ENCODE measurements around the gene ARL8A.
A peak's percentile ranks its signal among the peaks of the same experiment; 100 is the strongest.
"Not testable (repeated sequence)": the region's sequence is repeated elsewhere in the genome, so short reads cannot be mapped to it uniquely, and the experiment has no call there.

ARL8A gene

DNA sequence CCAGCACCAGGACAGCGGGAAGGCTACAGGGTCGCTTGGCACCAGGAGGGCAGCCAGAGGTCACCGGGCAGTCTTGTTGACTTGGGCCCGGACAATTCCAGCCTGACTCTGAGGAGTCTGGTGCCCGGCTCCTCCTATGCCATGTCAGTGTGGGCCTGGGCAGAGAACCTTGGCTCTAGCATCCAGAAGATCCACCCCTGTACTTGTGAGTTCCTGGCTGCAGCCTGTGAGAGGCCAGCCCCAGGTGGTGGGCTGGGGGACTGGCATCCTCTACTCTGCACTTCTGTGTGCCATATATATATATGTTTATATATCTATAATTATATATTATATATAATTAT lies 27.4 kb upstream of the ARL8A start:
- DNase-seq: peak in 1 of 2 experiments; percentile 31

- no peak for DNase-seq
These were observed 26.9 kb upstream of the ARL8A start for GRCh38 chr1:202171292-202172014.

DNA sequence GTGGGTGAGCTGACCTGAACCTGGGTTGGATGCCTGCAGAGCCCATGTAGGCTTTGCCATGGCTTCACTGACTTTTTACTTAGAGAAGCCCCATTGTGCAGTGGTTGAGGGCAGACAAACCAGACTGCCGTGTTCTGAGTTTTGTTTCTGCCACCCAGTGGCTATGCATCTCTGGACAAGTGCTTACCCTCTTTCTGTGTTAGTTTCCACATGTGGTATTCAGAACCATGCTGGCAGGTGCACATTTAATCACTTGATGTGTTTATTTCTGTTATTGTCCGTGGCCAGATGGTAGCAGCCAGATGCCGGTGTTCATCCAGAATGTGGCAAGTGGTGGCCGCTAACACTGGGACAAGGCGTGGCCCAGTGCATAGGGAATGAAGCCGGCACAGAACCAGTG lies 26.2 kb upstream of the ARL8A start:
- DNase-seq: no peak

DNA sequence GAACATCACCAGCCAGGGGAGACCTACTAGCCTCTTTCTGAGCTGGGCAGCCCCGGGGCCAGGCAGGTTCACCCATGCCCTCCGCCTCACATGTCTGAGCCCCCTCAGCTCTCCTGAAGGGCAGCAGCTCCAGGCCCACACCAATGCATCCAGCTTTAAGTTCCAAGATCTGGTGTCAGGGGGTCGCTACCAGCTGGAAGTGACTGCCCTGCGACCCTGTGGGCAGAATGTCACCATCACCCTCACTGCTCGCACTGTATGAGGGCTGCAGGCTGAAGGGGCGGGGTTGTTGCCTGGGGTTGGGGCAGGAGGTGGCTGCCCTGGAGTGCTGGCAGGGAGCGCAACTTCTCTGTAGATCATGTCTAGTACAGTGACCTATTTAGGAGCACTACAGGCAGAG lies 24.3 kb upstream of the ARL8A start:
- no peak for DNase-seq

GRCh38 chr1:202167708-202168415 lies 23.3 kb upstream of the ARL8A start:
- no peak for DNase-seq

DNA sequence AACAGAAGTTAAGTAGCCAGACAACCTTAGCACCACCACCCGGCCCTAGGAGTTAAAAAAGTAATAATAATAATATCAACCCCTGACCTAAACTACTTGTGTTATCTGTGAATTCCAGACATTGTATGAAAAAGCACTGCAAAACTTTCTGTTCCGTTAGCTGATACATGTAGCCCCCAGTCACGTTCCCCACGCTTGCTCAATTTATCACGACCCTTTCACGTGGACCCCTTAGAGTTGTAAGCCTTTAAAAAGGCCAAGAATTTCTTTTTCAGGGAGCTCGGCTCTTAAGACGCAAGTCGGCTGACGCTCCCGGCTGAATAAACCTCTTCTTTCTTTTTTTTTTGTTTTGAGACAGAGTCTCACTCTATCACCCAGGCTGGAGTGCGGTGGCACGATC lies 22.5 kb upstream of the ARL8A start:
- DNase-seq: not testable (repeated sequence)

DNA sequence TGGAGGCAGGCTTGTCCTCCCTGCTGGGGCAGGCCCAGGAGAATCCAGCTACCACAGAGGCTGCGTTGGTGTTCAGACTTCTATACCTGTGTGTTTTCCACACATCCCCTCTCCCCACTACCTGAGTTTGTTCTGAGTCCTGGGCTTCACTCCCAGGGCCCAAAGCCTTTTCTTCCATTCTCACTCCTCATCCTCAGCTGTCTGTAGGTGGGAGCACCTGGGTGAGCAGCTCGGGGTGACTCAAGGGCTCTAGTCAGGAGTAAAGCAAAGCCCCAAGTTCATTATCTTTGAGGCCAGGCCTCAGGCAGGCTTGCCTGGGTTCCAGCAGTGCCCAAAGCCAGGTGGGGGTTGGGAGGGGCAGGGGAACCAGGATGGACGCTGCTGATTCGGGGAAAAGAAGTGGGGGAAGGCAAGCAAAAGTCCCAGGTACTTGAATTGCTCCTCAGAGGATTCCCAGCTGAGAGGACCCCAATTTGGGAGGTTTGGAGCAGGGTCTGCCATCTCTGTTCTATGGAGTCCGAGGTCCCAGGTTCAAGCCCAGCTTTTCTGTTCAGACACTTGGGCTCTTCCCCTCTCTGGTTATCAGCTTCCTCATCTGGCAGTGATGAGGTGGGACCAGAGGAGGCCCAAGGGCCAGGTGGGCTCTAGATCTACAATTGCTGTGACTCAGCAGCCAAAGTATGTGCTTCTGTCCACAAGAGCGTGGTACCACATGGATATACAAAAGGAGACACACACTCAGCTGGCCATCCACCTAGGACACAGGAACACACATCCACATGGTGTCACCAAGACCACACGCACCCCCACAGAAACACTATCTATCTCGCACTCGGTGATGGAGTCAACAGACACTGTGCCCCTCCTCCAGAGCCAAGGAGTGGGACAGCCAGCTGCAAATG lies 21.7 kb upstream of the ARL8A start:
- no peak for DNase-seq

DNA sequence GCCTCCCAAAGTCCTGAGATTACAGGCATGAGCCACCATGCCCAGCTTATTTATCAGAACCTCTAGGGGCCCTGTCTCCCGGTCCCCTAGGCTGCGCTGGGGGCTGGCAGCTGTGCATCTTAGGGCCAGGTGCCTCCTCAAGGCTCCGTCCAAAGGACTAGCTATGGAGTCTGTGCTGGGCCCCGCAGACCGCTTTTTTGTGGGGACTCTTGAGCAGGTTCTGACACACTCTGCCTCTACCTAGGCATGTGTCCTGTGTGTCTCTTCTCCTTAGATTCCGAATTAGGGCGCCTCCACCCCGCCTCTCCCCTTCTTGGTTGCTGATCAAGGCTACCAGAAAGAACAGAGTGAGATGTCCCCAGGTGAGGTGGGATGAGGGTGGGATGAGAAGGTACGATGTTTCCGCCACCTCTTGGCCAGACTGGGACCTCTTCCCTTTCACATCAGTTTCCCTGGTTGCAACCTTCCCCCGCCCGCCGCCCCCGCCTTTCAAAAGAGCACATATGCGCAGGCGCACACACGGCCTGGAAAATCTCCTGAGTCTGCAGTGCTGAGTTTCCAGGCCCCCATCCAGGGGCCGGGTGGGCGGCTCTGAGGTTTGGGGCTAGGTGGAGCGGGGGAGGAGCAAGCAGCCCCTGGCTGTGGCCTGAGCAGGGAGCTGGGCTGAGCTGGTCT lies 20.9 kb upstream of the ARL8A start:
- no peak for DNase-seq

- DNase-seq: peak in 1 of 2 experiments; percentile 11
These were observed 19.9 kb upstream of the ARL8A start for GRCh38 chr1:202164271-202165037.

- no peak for DNase-seq
These were observed 19.0 kb upstream of the ARL8A start for GRCh38 chr1:202163281-202164270.

DNA sequence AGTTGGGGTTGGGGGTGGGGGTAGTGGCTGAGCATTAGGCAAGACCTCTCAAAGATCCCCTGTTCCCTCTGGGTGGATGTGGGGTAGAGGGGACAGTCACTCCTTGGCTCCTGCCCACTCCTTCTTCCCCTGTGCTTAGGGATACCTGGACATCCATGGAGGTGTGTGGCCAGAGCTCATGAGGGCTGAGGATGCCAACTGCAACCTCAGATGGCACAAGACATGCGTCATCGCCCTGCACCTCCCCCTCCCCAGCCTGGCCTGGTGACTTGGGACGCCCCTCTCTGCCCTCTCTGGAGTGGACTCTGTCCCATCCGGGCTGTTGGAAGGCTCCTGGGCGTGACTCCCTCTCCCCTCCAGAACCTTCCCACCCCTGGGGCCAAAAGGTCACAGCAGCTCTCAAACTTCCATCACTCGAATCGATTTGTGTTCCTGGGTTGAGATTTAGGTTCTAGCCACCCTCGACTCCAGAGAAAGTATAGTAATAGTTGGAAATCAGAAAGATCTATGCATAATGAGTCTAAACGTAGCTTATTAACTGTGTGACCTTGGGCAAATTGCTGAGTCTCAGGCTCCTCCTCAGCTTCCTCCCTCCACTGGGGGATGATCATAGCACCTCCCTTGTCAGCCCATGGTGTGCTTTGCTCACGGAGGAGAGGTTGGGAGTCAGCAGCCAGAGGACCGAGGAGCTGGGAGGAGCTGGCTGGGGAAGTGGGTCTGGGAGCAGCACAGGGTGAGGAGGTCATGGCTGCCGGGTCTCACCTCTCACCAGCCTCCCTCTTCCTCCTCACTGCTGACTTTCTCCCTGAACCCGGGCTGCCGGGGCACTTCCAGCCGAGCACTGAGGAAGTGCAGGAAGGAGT lies 18.1 kb upstream of the ARL8A start:
- peak; percentile 70 to 71 for DNase-seq

GRCh38 chr1:202162047-202162417 lies 17.5 kb upstream of the ARL8A start:
- peak; percentile 91 for DNase-seq

DNA sequence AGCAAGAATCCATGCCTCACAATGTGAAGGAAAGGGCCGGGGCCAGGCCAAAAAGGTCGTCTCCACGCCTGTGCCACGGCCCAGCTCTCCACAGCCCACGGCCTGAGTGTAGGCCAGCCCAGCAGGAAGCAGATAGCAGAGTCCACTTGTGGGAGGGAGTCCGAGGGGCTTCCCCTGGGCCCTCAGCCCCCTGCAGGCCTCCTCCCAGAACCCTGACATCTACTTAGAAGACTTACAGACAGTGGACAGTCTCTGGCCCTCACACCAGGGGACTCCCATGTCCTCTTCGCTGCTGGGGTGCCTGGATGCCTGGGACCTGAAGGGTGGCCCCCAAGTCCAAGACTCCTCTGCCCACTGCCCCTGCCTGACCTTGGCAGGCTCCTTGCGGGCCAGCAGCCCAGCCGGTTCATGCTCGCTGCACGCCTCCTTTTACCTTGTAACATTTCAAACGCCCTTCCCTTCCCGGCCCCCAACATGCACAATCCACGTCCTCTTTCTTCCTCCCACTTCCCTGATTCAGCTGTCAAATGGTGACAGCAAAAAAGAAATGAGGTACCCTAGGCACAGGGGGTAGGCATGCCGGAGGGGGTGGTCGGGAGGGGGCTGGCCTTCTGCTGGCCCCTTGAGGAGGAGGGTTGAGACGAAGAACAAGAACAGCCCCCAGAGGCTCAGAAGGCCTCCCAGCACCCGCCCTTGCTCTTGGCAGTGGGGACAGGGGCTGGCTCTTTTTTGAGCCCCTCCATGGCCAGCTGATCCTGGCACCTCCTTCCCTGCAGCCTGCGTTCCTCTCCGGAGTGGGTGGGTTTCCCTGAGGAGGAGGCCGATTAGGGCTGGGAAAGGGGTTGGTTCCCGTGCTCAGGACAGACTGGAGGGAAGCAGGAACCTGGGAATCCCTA lies 16.9 kb upstream of the ARL8A start:
- DNase-seq: peak; percentile 69 to 75

DNA sequence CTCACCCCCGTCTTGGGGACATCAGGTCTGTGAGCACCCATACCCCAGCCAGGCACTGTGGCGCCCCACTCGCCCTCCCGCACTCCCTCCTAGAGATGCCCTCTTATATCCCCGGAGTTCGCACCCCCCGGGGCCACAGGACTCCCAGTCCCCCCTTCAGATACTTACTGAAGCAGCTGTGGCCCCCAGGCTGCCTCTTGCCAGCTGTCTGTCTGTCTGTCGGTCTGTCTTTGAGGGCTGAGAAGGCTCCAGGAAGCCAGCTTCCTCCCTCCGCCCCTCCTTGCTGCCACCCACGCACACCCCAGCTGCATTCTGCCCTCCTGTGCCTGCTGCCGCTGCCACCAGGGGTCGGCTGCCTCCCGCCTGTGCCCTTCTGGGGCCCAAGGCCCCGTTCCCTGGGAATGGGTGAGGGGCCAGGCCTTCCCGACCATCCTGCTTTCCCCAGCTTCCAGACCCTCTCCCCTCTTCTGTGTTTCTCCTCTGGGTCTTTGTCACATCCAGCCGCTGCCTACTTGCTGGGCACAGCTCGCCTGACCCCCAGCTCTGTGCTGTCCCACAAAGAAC lies 15.9 kb upstream of the ARL8A start, which contains the start of gene PTPN7:
TSS of gene PTPN7 (minus strand) at position 226 of the 564 bp plus-strand sequence. CDS start 1,200 bp downstream, outside the sequence.
- peak; percentile 74 to 75 for DNase-seq

GRCh38 chr1:202159534-202160371 lies 15.2 kb upstream of the ARL8A start:
- peak; percentile 78 to 88 for DNase-seq

DNA sequence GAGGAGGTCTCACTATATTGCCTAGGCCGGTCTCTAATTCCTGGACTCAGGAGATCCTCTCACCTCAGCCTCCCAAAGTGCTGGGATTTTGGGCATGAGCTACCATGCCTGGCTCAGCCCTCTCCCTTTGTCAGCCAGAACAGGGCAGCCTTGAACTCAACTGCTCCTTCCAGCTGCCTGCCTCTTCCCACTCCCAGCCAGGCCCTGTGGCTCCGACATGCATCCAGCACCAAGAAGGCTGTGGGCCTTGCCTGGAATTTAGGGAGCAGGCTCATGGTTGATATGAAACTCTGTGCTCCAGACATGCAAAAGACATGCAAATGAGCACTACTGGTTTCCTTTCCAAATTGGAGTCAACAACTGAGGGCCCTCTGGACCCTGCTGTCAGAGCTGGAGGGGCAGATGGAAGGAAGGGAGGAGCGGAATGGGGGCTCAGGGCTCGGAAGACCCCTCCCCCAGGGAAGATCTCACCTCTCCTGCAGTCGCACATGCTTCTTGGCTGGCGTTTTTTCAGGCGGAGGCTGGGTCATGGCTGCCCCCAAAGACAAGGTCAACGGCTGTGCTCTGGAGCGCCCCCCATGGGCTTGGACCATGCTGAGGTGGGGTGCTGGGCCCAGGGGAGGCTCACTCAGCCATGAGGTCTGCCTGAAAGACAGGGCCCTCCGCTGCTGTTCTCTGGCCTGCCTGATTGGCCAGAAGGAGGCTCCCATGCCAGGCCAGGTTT lies 14.4 kb upstream of the ARL8A start:
- DNase-seq: peak; percentile 52 to 62

GRCh38 chr1:202157945-202158344 lies 13.4 kb upstream of the ARL8A start:
- no peak for DNase-seq
